Chondrocyte (in vitro differentiated cells): ENCODE data around the gene SERPINA12. TPM values are rescaled to one million over a fixed set of nuclear protein-coding genes. Genes with fewer than 3 reads are reported as not detected.
A peak's percentile ranks its signal among the peaks of the same experiment; 100 is the strongest.

Experiments
- DNase-seq: peaks from one replicate; pipeline ENCODE4 v3.0.0; 2021; ENCODE audit warnings: mixed read lengths, low spot score
- H3K27ac Mint-ChIP-seq: one replicate; pipeline ENCODE4 v1.8.0; 2021; ENCODE audit warnings: mild to moderate bottlenecking, moderate library complexity, mixed read lengths; ENCODE audit not compliant: unreplicated experiment
- H3K27me3 Mint-ChIP-seq: 2 replicates; pipeline ENCODE4 v1.8.0; 2021; ENCODE audit warnings: low read depth, mixed read lengths
- H3K36me3 Mint-ChIP-seq: 2 replicates; pipeline ENCODE4 v1.8.0; 2021; ENCODE audit warnings: low read depth, mixed read lengths
- H3K4me1 Mint-ChIP-seq: 2 replicates; pipeline ENCODE4 v1.8.0; 2021; ENCODE audit warnings: low read depth, mild to moderate bottlenecking, mixed read lengths
- H3K4me3 Mint-ChIP-seq: one replicate; pipeline ENCODE4 v1.8.0; 2021; ENCODE audit warnings: mild to moderate bottlenecking, moderate library complexity, mixed read lengths; ENCODE audit not compliant: unreplicated experiment
- H3K9me3 Mint-ChIP-seq: 2 replicates; pipeline ENCODE4 v1.8.0; 2021; ENCODE audit warnings: low read depth, mixed read lengths
- CTCF ChIP-seq: fragments of 200-600 bp; sonication (generic); IDR thresholded peaks from 2 replicates; pipeline ENCODE4 v1.5.0; 2021; ENCODE audit warnings: antibody characterized with exemption, mild to moderate bottlenecking, moderate library complexity
- total RNA-seq: library from RNA; stranded (reverse); gene quantifications from 3 replicates; pipeline ENCODE4 v1.2.1, GENCODE V29; 2021

SERPINA12 gene
- total RNA-seq, 1 donor from 2014 or later: not detected

- H3K9me3 Mint-ChIP-seq: peaks cover 20% of the 10 kb centered on the region
- no peak overlapping the region for H3K27ac Mint-ChIP-seq
- no peaks in the 10 kb centered on the region for H3K36me3 Mint-ChIP-seq
- peaks cover 9% of the 10 kb centered on the region for H3K27me3 Mint-ChIP-seq
- peaks cover 18% of the 10 kb centered on the region for H3K4me1 Mint-ChIP-seq
- no peak for TF ChIP-seq CTCF
- no peak for DNase-seq
- H3K4me3 Mint-ChIP-seq: no peak overlapping the region
Measured at GRCh38 chr14:94460631-94461416, 48.4 kb downstream of the SERPINA12 start.

- DNase-seq: no peak
- TF ChIP-seq CTCF: no peak
- H3K27me3 Mint-ChIP-seq: peaks cover 12% of the 10 kb centered on the region
- H3K36me3 Mint-ChIP-seq: no peaks in the 10 kb centered on the region
- peaks cover 18% of the 10 kb centered on the region for H3K4me1 Mint-ChIP-seq
- H3K4me3 Mint-ChIP-seq: no peak overlapping the region
- H3K27ac Mint-ChIP-seq: peak overlapping the region; percentile 59
- H3K9me3 Mint-ChIP-seq: peaks cover 35% of the 10 kb centered on the region
Measured at GRCh38 chr14:94458558-94459205, 50.6 kb downstream of the SERPINA12 start.

- Mint-ChIP-seq H3K9me3 (peaks cover 35% of the 10 kb centered on the region), H3K27me3 (peaks cover 13% of the 10 kb centered on the region), H3K4me1 (peaks cover 18% of the 10 kb centered on the region), H3K36me3 (no peaks in the 10 kb centered on the region), H3K27ac (no peak overlapping the region), H3K4me3 (no peak overlapping the region)
- no peak for DNase-seq
- no peak for TF ChIP-seq CTCF
Measured at GRCh38 chr14:94458096-94458495, 51.2 kb downstream of the SERPINA12 start.

GRCh38 chr14:94455928-94456327 is 53.3 kb downstream of the SERPINA12 start:
- Mint-ChIP-seq H3K4me3 (no peak overlapping the region), H3K4me1 (peaks cover 14% of the 10 kb centered on the region), H3K27ac (no peak overlapping the region), H3K36me3 (no peaks in the 10 kb centered on the region), H3K27me3 (peaks cover 31% of the 10 kb centered on the region), H3K9me3 (peaks cover 35% of the 10 kb centered on the region)
- TF ChIP-seq CTCF: no peak
- DNase-seq: no peak

GRCh38 chr14:94451826-94452225 is 57.4 kb downstream of the SERPINA12 start:
- Mint-ChIP-seq H3K9me3 (peaks cover 24% of the 10 kb centered on the region), H3K4me1 (no peaks in the 10 kb centered on the region), H3K27me3 (peaks cover 57% of the 10 kb centered on the region), H3K36me3 (no peaks in the 10 kb centered on the region), H3K27ac (no peak overlapping the region), H3K4me3 (no peak overlapping the region)
- TF ChIP-seq CTCF: no peak
- no peak for DNase-seq
